Brain pericyte (primary cell): ENCODE data around the gene CFAP74.

Source experiments
- DNase-seq: peaks from one replicate; pipeline ENCODE4 v3.0.0-alpha.2; 2012; ENCODE audit warnings: low read depth, low spot score

CFAP74 gene

GRCh38 chr1:1915911-1916840 is 87.4 kb downstream of the CFAP74 start:
- DNase-seq: no peak

DNA sequence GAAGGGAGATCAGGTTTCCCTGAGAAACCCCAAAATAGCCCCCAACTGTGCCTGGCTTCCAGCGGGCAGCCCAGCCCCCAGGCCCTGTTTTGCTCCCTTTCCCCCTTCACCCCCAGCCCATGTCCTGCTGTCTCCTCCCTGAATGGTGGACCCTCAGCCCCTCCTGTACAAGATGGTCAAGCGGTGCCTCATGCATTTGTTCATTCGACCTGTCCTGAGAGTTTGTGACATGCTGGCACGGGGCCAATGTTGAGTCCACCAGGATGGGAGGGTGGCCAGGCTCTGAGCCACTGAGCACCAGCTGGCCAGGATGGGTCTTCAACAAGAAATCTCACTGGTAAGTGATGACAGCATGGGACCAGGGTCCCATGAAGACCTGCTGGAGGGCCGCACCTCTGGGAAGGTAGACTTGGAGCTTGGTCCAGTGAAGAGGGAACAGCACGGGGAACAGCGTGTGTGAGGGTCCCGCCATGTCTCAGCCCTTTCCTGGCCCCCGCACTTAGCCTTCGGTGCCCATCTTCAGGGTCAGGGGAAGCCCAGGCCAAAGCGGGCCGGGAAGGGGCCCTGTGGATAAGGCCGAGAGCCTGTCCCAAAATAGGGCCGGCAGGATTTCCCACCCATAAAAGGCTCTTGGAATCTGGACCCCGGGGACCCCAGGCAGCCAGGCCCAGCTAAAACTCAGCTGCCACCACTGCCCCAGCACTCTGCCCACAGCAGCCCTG is 88.5 kb downstream of the CFAP74 start, which contains the start of gene CALML6:
Gene CALML6 (plus strand): TSS at position 290 of the 722 bp plus-strand sequence. CDS start 21 bp downstream, at position 311.
- DNase-seq: no peak

- no peak for DNase-seq
Observed at GRCh38 chr1:1914101-1914970, 89.2 kb downstream of the CFAP74 start.

- no peak for DNase-seq
Observed at GRCh38 chr1:1911350-1912041, 92.1 kb downstream of the CFAP74 start.

DNA sequence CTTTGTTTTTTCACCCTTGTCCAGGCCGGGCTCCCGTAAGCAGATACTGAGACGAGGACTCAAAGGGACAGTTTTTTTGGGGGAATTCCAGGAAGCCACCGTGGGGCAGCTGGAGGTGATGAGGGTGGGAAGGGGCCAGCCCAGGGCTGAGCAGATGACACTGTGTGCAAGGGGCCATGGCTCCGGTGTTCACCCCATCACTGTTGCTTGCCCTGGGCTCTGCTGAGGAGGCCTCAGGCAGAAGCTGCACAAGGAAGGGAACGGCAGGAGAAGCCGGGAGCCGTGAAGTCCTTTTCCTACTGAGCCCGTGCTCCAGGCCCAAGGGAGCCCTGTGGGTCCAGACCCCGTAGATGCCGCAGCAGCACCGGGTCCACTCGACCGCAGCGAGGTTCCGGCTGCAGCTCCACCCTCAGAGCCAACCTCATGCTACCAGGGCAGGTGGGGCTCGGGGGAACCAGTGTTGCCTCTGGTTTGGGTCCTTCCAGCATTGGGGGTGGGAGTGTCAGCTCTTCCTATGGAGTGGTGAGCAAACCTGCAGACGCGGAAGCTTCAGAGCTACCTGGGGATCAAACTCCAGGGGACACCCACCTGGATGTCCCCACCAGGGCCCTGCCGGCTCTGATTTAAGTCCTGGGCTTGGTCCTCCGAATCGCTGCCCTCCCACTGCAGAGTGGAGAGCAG is 92.8 kb downstream of the CFAP74 start:
- no peak for DNase-seq

GRCh38 chr1:1910033-1910465 is 93.5 kb downstream of the CFAP74 start:
- DNase-seq: no peak

GRCh38 chr1:1908506-1908791 is 95.1 kb downstream of the CFAP74 start:
- DNase-seq: no peak

DNA sequence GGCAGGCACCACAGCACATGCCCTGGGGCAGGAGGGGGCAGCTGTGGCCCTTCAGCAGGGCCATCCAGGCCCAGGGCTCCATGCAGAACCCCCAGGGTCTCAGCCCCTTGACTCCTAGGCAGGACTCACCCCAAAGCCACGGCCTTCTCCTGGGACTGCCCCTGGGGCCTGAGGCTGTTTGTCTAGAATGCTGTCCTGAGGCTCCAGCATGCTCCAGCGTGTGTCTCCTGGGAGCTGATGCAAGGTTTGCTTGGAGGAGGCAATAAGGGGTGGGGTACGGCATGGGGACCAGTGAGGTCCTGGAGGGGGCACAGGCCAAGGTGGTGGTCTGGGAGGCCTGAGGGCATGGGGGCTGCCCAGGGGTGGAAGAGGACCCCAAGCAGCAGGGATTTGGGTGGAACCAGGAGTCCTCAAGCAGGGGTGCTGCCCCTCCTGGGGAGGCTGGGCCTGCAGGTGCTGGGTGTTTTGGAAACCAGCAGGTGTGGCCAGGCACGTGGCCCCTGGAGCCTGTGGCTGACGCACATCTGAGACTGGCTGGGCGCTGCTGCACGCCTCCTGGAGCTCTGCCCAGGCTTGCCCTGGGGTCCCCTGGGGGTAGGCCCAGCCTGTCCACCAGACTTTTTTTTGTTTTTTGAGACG is 96.4 kb downstream of the CFAP74 start:
- no peak for DNase-seq

DNA sequence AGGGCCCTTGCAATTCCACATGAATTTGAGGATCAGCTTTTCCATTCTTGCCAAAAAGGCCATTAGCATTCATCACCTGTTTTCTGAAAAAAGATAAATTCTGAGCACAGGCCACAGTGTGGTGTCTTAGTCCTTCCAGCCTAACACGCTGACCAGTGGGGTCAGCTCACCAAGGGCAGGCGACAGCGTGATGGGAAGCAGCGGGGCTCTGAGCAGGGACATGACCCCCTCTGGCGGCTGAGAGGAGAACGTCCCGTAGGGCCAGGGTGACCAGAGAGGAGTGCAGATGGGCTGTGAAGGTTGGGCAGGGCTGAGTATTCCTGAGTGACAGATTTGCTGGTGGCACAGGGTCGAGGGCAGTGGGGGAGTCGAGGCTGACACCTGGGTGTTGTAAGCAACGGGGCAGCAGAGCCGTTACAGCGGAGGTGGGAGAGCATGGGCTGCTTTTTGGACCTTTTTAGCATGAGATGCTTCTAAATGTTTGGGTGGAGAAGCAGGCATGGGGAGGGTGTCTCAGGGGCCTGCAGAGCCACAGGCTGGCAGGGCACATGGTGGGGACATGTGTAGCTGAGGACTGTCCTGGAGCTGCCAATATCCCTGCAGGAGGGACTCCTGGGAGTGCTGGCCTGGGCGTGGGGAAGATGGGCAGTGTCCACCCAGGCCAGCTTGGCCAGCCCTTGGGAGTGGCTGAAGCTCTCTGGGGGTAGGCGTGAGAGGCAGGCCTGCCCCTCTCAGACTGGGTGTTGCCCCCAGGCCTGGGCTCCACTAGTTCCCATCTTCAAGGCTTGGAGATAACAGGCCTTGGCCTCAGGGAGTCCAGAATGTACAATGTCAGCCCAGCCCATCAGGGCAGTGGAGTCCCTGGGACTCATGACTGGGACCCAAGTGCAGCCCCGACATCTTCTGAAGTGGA is 97.1 kb downstream of the CFAP74 start:
- DNase-seq: no peak

GRCh38 chr1:1903224-1903623 is 100.4 kb downstream of the CFAP74 start:
- DNase-seq: no peak

- no peak for DNase-seq
Observed at GRCh38 chr1:1901641-1902294, 101.8 kb downstream of the CFAP74 start.

DNA sequence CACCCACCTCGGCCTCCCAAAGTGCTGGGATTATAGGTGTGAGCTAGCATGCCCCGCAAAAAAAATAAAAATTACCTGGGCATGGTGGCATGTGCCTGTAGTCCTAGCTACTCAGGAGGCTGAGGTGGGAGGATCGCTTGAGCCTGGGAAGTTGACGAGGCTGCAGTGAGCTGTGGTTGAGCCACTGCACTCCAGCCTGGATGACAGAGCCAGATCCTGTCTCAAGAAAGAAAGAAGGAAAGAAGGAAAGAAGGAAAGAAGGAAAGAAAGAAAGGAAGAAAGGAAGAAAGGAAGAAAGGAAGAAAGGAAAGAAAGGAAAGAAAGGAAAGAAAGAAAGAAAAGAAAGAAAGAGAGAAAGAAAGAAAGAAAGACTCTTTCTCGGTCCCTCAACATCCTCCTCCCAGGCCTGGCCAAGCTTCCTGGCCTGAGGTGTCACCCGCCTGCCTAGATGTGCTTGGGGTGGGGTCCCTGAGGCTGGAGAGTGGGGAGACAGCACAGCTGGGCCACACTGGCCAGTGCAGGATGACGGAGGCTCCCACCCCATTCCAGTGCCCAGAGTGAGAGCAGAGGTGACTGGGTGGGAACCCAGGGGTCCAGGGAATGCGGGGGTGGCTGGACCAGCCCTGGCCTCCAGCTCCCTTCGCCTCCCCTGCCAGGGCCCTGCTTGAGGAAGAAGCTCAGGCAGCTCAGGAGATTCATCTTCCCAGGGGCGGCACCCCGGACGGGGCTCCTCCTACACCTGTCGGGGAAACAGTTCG is 102.5 kb downstream of the CFAP74 start:
- no peak for DNase-seq

DNA sequence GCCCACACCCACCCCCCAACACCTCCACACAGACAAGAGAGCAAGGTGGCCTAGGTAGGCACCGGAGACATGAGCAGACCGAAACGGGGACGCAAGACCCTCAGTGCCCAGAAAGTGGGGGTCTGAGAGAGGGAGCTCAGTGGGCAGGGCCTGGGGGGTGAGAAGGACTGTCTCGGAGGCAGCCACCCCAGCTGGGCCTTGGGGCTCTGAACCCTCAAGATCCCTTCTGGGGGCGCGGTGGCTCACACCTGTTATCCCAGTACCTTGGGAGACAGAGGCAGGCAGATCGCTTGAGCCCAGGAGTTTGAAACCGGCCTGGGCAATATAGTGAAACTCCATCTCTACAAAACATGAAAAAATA is 103.6 kb downstream of the CFAP74 start:
- DNase-seq: no peak

GRCh38 chr1:1899266-1899966 is 104.2 kb downstream of the CFAP74 start:
- no peak for DNase-seq

GRCh38 chr1:1898246-1898933 is 105.2 kb downstream of the CFAP74 start:
- DNase-seq: no peak

DNA sequence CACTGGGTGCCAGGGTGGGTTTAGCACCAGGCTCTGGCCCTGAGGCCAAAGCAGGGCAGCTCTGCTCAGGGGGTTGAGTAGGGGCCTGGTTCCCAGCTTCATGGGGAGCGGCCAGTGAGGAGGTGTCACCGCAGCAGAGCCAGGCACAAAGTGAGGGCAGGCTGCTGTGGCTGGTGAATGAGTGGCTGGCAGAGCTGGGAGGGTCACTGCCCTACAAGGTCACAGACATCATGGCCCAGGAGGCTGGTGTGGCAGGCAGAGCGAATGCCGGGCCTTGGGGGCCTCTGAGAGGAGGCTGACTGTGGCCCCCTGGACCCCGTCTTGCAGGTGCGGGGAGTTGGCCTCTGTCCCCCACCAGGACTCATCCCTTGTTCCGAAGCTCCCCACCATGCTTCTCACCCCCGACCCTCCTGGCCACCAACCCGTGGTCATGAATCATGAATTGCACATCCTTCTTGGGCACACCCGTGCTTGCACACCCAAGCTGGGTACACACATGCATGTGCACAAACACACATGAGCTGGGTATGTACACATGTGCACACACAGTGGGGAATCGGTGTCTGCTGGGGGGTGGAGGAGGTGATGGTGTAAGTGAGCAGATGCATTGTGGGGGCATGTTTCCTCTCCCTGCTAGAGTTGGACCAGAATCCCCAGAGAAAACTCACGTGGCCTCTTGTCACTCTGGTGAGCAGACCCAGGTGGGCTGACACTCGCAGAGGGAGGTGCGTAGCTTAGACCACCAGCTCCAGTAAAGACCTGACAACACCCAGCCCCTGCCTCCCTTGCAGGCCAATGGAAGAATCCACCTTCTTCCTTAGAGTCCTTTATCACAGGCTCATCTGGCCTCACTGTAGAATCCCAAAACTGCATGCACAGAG is 107.9 kb downstream of the CFAP74 start:
- DNase-seq: no peak
